Esophagus muscularis mucosa (tissue), 4 donors: Measurements from ENCODE around the gene ZSCAN25.

Experiments used
- CTCF ChIP-seq, 3 experiments: fragments of 200-600 bp in 2 of 3; fragments of 450-650 bp in 1 of 3; sonication (generic) in 2 of 3; IDR thresholded peaks; one replicate each; pipeline ENCODE4 v1.5.1; 2017 to 2019; ENCODE audit warnings: antibody characterized with exemption in 3 of 3, mild to moderate bottlenecking in 2 of 3, moderate library complexity in 1 of 3
- EP300 ChIP-seq: sonication (generic); formaldehyde crosslinking; IDR thresholded peaks from one replicate; pipeline ENCODE4 v1.6.1; 2017; ENCODE audit warnings: antibody characterized with exemption
- POLR2A ChIP-seq: fragments of 450-650 bp; IDR thresholded peaks from one replicate; pipeline ENCODE4 v1.6.1; 2017; ENCODE audit warnings: antibody characterized with exemption, moderate library complexity, mild to moderate bottlenecking, low read depth
- POLR2AphosphoS5 ChIP-seq, 2 donors: sonication (generic); formaldehyde crosslinking; IDR thresholded peaks; one replicate each; pipeline ENCODE4 v1.6.1; 2017; ENCODE audit warnings: antibody characterized with exemption in 2 of 2

DNA sequence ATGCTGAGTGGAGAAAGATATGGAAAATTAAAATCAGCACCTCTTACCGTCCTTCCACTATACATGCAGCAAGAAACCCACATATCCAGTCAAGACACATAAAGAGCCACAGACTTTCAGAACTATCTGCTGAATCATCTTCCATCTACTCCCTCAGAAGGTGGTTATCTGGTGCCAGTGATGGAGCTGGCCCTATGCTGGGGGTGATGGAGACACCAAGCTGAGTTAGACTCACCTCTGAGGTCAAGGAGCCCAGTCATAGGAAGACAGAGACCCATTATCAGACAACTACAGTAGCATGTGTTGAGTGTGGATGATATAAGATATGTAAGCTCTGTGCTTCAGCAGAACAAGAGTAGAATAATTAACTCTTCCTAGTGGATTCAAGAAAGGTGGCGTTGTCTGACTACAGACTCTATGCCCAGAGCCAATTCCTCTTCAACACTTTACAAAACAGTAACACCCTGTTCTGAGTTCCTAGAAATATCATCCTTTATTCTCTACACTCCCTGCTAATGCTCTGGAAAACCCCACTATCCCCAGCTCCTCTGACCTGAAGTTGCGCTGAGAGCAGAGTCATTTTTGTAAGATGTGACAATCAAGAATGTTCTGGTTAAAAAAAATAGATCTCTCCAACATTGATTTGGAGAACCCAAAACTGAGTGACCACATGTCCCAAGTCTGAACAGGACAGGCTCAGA lies 48.7 kb downstream of the ZSCAN25 start:
- TF ChIP-seq CTCF (IDR thresholded peaks at IDR 0.05): no peak
- TF ChIP-seq POLR2A: no peak
- TF ChIP-seq EP300: no peak
- TF ChIP-seq POLR2AphosphoS5 (IDR thresholded peaks at IDR 0.05): no peak
